Endothelial cell of umbilical vein (primary cell): ENCODE results near the gene SLC25A31. TPM values are rescaled to one million over a fixed set of nuclear protein-coding genes. Genes with fewer than 3 reads are reported as not detected.

ENCODE experiments used
- BruUV-seq: library from RNA; stranded (reverse); fragments of 400-500 nt; replicated peaks from 2 replicates; lab custom pipeline; 2021; lab: Mats Ljungman, UMichigan
- CTCF ChIA-PET: fragments of 300-600, 350-600 bp; sonication (Branson Sonifier 250); formaldehyde crosslinking; loops from one replicate; lab custom pipeline; 2021; ENCODE audit warnings: antibody characterized with exemption, inconsistent platforms; lab: Charles Lee
- POLR2A ChIA-PET: fragments of 300-600, 350-600 bp; sonication (Branson Sonifier 250); formaldehyde crosslinking; loops from one replicate; lab custom pipeline; 2021; ENCODE audit warnings: antibody characterized with exemption, inconsistent platforms; lab: Charles Lee
- DNase-seq: peaks from one replicate; pipeline ENCODE4 v3.0.0-alpha.2; 2011; ENCODE audit warnings: low read depth, low spot score
- FAIRE-seq: peaks from 2 replicates; lab custom pipeline; 2011; peaks lifted over from hg19 to GRCh38; lab: Jason Lieb, UNC
- H2AFZ ChIP-seq: 2 replicates; pipeline ENCODE4 v1.6.0; 2012; ENCODE audit warnings: low read depth, low read length, control low read depth, inconsistent platforms
- H3K27ac ChIP-seq: 2 replicates; pipeline ENCODE4 v1.5.1; 2011; ENCODE audit warnings: low read depth, mild to moderate bottlenecking, control low read depth, low read length, moderate library complexity; ENCODE audit not compliant: insufficient read depth
- H3K27me3 ChIP-seq, 2 experiments: 2 replicates each; pipeline versions ENCODE4 v1.6.0 to v1.6.1; 2011; ENCODE audit warnings: low read length in 2 of 2, mixed read lengths in 1 of 2; ENCODE audit not compliant: control insufficient read depth in 2 of 2, insufficient read depth in 2 of 2
- H3K36me3 ChIP-seq, 2 experiments: 2 replicates in 1 of 2; 3 replicates in 1 of 2; pipeline ENCODE4 v1.5.1; 2011; ENCODE audit warnings: low read length in 2 of 2, mild to moderate bottlenecking in 1 of 2, moderate library complexity in 1 of 2; ENCODE audit not compliant: control insufficient read depth in 2 of 2, insufficient read depth in 2 of 2; ENCODE audit errors: extremely low read depth in 1 of 2
- H3K4me1 ChIP-seq: 3 replicates; pipeline ENCODE4 v1.5.1; 2011; ENCODE audit warnings: mild to moderate bottlenecking, low read length; ENCODE audit not compliant: control insufficient read depth, insufficient read depth; ENCODE audit errors: extremely low read depth
- H3K4me2 ChIP-seq: 2 replicates; pipeline ENCODE4 v1.6.1; 2011; ENCODE audit warnings: low read length, control low read depth, mixed read lengths; ENCODE audit not compliant: insufficient read depth
- H3K4me3 ChIP-seq, 3 experiments: fragments of 200-600 bp in 1 of 3; sonication (generic), shearing (Covaris generic) in 1 of 3; replicated peaks in 1 of 3; 2 replicates each; pipeline ENCODE4 v1.5.1; 2011 to 2016; ENCODE audit warnings: control low read depth in 3 of 3, low read length in 3 of 3, mild to moderate bottlenecking in 2 of 3, inconsistent platforms in 1 of 3, low read depth in 1 of 3, moderate library complexity in 1 of 3; ENCODE audit not compliant: insufficient read depth in 1 of 3
- H3K79me2 ChIP-seq: 2 replicates; pipeline ENCODE4 v1.6.0; 2012; ENCODE audit warnings: low read length, inconsistent platforms; ENCODE audit not compliant: control insufficient read depth, insufficient read depth
- H3K9ac ChIP-seq: replicated peaks from 2 replicates; pipeline ENCODE3; 2011; ENCODE audit warnings: low read length, control low read depth; ENCODE audit not compliant: insufficient read depth; ENCODE audit errors: extremely low read depth
- H3K9me1 ChIP-seq: replicated peaks from 3 replicates; pipeline ENCODE4 v1.6.0; 2011; ENCODE audit warnings: mild to moderate bottlenecking, low read length; ENCODE audit not compliant: control insufficient read depth, insufficient read depth; ENCODE audit errors: extremely low read depth
- H3K9me3 ChIP-seq: replicated peaks from 2 replicates; pipeline ENCODE4 v1.5.1; 2012; ENCODE audit warnings: low read length, inconsistent platforms; ENCODE audit not compliant: control insufficient read depth, insufficient read depth
- H4K20me1 ChIP-seq: replicated peaks from 2 replicates; pipeline ENCODE3; 2011; ENCODE audit warnings: mild to moderate bottlenecking, low read length; ENCODE audit not compliant: control insufficient read depth, insufficient read depth; ENCODE audit errors: extremely low read depth
- EZH2 ChIP-seq: IDR thresholded peaks from 2 replicates; pipeline ENCODE4 v1.6.1; 2012; ENCODE audit warnings: borderline replicate concordance, low read depth, mild to moderate bottlenecking, moderate library complexity, low read length, inconsistent platforms; ENCODE audit not compliant: severe bottlenecking
- FOS ChIP-seq: IDR thresholded peaks from 2 replicates; pipeline ENCODE4 v1.6.1; 2011; ENCODE audit warnings: mild to moderate bottlenecking, low read length, moderate library complexity, borderline replicate concordance; ENCODE audit not compliant: insufficient read depth
- GATA2 ChIP-seq: IDR thresholded peaks from 2 replicates; pipeline ENCODE4 v1.7.0; 2011; ENCODE audit warnings: low read depth, mild to moderate bottlenecking, moderate library complexity, mixed read lengths, low read length; ENCODE audit not compliant: insufficient read length, insufficient read depth
- JUN ChIP-seq: IDR thresholded peaks from 2 replicates; pipeline ENCODE4 v1.6.1; 2011; ENCODE audit warnings: borderline replicate concordance, low read depth; ENCODE audit not compliant: insufficient read length, insufficient read depth
- POLR2A ChIP-seq: IDR thresholded peaks from 2 replicates; pipeline ENCODE4 v1.6.1; 2012; ENCODE audit warnings: low read depth, mild to moderate bottlenecking, control low read depth, low read length
- dilution Hi-C: fragments of 300-500 bp; cut with MboI; formaldehyde crosslinking; loops from one replicate; pipeline ENCODE4 v1.15.0; 2019; ENCODE audit warnings: low sequenced_read_pairs; ENCODE audit not compliant: extremely low pct_ligation_motif_present
- intact Hi-C: fragments of 100-400 bp; cut with micrococcal nuclease; formaldehyde crosslinking; loops from one replicate; pipeline ENCODE4 v1.10.0; 2022
- polyA plus RNA-seq, 4 experiments: library from polyadenylated mRNA; depleted of rRNA in 3 of 4; stranded (reverse) in 3 of 4; unstranded in 1 of 4; fragments of >200 nt; gene quantifications; 2 replicates each; pipeline versions ENCODE4 v1.2.1 to v1.2.3, GENCODE V29; 2011 to 2012; ENCODE audit warnings: missing spikeins in 1 of 4
- total RNA-seq: library from RNA; stranded (reverse); gene quantifications from 2 replicates; pipeline ENCODE4 v1.2.3, GENCODE V29; 2021
- TF ChIP-seq, protein P1 (sequence below): IDR thresholded peaks from 2 replicates; pipeline ENCODE4 v1.6.1; 2011; ENCODE audit not compliant: insufficient read depth, insufficient read length
- TF ChIP-seq, protein P2 (sequence below), 2 donors: IDR thresholded peaks; 1 replicate in 1 of 2; 2 replicates in 1 of 2; pipeline ENCODE4 v1.5.1; 2011; ENCODE audit warnings: low read length in 2 of 2, mild to moderate bottlenecking in 2 of 2, moderate library complexity in 2 of 2, control low read depth in 1 of 2, inconsistent platforms in 1 of 2, low read depth in 1 of 2; ENCODE audit not compliant: insufficient read depth in 1 of 2; ENCODE audit errors: extremely low read depth in 1 of 2

SLC25A31 gene
- total and polyA plus RNA-seq, 2 donors (not counting 3 experiments of a cell fraction or from before 2014, with no cell fraction given) = not detected

DNA sequence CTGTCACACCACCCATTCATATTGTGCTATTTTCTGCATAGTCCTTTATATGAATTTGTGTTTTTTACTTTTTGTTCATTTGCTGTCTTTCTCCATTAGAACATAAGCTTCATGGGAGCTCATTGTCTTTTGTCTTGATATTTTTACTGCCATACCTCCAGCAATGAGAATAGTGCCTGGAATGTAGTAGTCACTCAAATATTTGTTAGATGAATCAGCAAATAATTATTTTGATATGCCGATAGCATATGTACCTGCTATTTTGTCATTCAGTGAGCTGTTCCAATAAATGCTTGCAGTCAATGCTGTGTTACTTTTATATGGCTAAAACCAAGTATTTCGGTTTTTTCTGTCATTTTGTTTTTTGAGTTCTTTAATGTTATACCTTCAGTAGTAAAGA, 43.5 kb upstream of the SLC25A31 start:
- ChIA-PET POLR2A (interaction anchor here (0.6 kb wide), 1 partner anchor 194 kb away, joined by 3 read pairs; the partner anchor contains the start of gene PLK4), CTCF (interaction anchor here (0.7 to 2.8 kb wide), 6 partner anchors 11 to 87 kb away, joined by 3 to 18 read pairs (median 4); no protein-coding TSS in a partner anchor)
- no peaks in the 10 kb centered on the region for H3K36me3 ChIP-seq
- peak overlapping the region; percentile 1 for H2AFZ ChIP-seq
- DNase-seq (peak; percentile 42), FAIRE-seq (peak; percentile 44)
- H3K9me1 ChIP-seq = no peaks in the 10 kb centered on the region
- H3K27ac ChIP-seq = peak overlapping the region; percentile 57
- intact Hi-C loops (no loop called here), dilution Hi-C loops (no loop called here)
- no peaks in the 10 kb centered on the region for H4K20me1 ChIP-seq
- BruUV-seq = no TSS peak
- H3K4me2 ChIP-seq = peak overlapping the region; percentile 21
- H3K79me2 ChIP-seq = no peaks in the 10 kb centered on the region
- H3K27me3 ChIP-seq = no peaks in the 10 kb centered on the region
- no peaks in the 10 kb centered on the region for H3K9me3 ChIP-seq
- no peak overlapping the region for H3K9ac ChIP-seq
- no peak overlapping the region for H3K4me3 ChIP-seq
- H3K4me1 ChIP-seq = peaks cover 18% of the 10 kb centered on the region
- TF ChIP-seq, protein P1, sequence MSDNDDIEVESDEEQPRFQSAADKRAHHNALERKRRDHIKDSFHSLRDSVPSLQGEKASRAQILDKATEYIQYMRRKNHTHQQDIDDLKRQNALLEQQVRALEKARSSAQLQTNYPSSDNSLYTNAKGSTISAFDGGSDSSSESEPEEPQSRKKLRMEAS = no peak
- TF ChIP-seq FOS = peak; percentile 72
- TF ChIP-seq JUN = peak; percentile 71
- peak; percentile 48 for TF ChIP-seq GATA2

DNA sequence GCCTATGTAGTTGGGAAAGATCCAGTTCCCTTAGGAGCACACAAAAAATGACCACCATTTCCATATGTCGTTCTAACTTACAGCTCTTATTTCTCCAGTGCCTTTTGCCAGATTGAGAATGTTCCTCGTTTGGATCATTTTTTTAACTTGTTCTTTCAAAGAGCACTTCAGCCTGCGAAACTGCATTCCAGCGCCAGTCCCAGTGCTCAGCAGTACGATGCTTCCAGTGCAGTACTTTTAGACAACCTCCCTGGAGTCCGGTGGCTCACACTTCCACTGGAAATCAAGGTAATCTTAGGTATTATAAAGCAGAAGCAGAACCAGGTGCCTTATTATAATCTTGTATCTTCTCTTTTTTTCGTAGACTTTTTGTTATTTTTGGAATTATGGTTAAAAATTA, 42.6 kb upstream of the SLC25A31 start:
- Histone ChIP-seq H3K36me3 (no peaks in the 10 kb centered on the region), H3K27me3 (no peaks in the 10 kb centered on the region), H3K4me3 (no peak overlapping the region), H3K4me1 (peaks cover 18% of the 10 kb centered on the region), H3K9ac (no peak overlapping the region), H2AFZ (no peak overlapping the region), H3K9me3 (no peaks in the 10 kb centered on the region), H3K79me2 (no peaks in the 10 kb centered on the region), H3K27ac (no peak overlapping the region), H3K4me2 (no peak overlapping the region), H4K20me1 (no peaks in the 10 kb centered on the region), H3K9me1 (no peaks in the 10 kb centered on the region)
- DNase-seq (no peak), FAIRE-seq (no peak)
- dilution Hi-C loops (no loop called here), intact Hi-C loops (no loop called here)
- TF ChIP-seq EZH2 (no peak), POLR2A (no peak), GATA2 (no peak)
- TF ChIP-seq, protein P1 = no peak
- TF ChIP-seq, protein P2, sequence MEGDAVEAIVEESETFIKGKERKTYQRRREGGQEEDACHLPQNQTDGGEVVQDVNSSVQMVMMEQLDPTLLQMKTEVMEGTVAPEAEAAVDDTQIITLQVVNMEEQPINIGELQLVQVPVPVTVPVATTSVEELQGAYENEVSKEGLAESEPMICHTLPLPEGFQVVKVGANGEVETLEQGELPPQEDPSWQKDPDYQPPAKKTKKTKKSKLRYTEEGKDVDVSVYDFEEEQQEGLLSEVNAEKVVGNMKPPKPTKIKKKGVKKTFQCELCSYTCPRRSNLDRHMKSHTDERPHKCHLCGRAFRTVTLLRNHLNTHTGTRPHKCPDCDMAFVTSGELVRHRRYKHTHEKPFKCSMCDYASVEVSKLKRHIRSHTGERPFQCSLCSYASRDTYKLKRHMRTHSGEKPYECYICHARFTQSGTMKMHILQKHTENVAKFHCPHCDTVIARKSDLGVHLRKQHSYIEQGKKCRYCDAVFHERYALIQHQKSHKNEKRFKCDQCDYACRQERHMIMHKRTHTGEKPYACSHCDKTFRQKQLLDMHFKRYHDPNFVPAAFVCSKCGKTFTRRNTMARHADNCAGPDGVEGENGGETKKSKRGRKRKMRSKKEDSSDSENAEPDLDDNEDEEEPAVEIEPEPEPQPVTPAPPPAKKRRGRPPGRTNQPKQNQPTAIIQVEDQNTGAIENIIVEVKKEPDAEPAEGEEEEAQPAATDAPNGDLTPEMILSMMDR (IDR thresholded peaks at IDR 0.05; ENCODE audit: extremely low read depth in 1 of 2, insufficient read depth in 1 of 2, low read depth in 1 of 2, low read length in 2 of 2) = no peak
- POLR2A ChIA-PET = no interaction called here
- CTCF ChIA-PET = interaction anchor here (1.1 to 2.8 kb wide), 4 partner anchors 29 to 65 kb away, joined by 3 to 18 read pairs (median 8); no protein-coding TSS in a partner anchor
- BruUV-seq = no TSS peak
